G401.6 (cell line): ENCODE data around the gene PRKCD.

Experiments used
- FAIRE-seq: peaks from 2 replicates; lab custom pipeline; 2012; peaks lifted over from hg19 to GRCh38; lab: Jason Lieb, UNC

Gene PRKCD

DNA sequence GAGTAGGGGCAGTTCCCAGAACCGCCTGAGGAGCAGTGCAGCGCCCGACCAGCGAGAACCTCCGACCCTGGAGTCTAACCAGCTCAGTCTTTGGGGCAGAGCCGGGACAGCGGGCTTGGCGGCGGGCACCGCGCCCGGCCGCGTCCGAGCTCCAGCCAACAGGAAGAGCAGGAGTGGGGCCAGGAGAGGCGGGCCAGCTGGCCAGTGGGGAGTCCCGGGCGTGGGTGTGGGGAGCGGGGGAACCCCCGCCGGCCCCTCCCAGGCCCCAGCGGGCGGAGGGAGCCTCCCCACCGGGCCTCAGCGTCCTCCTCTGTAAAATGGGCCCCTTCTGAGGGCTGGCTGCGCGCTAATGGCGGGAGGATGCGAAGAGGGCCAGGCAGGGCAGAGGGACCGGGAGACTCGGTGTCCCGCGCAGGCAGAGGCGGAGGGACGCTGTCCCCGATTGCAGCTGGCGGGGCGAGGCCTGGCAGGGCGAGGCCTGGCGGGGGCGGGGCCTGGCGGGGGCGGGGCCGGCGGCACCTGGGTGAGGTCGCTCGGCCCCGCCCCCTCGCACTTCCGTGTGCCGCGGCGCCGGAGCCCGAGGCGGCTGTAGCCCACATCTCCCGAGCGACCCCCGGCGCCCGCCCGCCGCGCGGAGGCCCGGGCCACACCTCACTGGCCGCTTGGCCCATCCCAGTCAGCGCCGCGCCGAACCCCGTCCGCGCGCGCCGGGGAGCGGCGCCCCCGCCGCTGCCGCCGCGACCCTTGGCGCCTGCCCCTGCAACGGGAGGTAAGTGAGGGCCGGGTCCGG lies at the start of gene PRKCD:
PRKCD (plus strand) TSS at position 550 of the 790 bp plus-strand sequence. CDS start 17,214 bp downstream, outside the sequence.
- FAIRE-seq: no peak

GRCh38 chr3:53111822-53112221 lies 49.2 kb upstream of the PRKCD start:
- FAIRE-seq: no peak

DNA sequence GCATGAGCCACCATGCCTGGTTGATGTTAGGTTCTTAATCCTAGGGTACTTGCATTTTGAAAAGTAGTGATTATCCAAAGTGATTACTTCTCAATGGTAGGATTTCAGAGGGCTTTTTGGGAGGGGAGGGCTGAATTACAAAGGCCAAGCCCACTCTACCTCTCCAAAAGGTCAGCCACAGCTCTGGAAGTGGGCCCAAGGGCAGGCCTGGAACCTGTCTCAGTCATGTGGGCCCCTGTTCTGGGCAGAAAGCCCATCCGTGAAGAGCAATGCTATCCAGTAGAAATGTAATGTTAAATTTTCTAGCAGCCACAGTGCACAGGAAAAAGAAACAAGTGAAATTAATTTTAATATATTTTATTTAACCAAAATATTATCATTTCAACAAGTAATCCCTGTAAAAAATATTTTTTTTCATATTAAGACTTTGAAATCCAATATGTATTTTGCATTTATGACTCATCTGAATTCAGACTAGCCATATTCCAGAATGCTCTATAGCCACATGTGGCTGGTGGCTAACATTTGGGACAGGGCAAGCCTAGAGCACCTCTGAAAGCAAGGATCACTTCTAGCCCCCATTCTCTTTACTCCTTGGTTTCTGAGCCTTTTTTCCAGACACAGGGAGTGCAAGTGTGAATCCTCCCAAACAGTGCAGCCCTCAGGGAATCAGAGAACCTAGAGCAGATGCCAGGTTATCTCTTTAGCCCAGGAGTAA lies 47.6 kb upstream of the PRKCD start:
- FAIRE-seq: no peak

DNA sequence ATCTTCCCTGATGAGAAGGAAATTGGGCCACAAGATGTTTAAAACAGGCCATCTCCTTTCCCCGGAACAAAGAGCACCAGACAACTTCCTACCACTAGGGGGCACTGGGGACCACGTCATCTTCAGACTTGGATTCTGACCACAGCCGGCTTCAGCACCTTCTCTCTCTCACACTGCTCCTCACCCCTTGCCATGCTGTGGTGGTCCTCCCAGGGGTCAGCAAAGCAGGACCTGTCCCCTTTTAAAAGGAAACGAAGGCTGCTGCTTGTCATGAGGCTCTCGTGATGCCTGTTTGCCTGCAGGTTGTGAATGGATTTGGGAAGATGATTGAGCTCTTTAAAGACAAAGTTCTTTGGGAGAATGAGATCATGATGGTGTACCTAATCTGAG lies 47.0 kb upstream of the PRKCD start:
- FAIRE-seq: peak; percentile 59

- FAIRE-seq: no peak
Measured at GRCh38 chr3:53114412-53115074, 46.5 kb upstream of the PRKCD start.

- FAIRE-seq: no peak
Measured at GRCh38 chr3:53116956-53117355, 44.1 kb upstream of the PRKCD start.

GRCh38 chr3:53120336-53120735 lies 40.7 kb upstream of the PRKCD start:
- FAIRE-seq: no peak

GRCh38 chr3:53122255-53122932 lies 38.6 kb upstream of the PRKCD start:
- no peak for FAIRE-seq

GRCh38 chr3:53122933-53123305 lies 38.1 kb upstream of the PRKCD start:
- FAIRE-seq: no peak

GRCh38 chr3:53123510-53123909 lies 37.5 kb upstream of the PRKCD start:
- FAIRE-seq: no peak

DNA sequence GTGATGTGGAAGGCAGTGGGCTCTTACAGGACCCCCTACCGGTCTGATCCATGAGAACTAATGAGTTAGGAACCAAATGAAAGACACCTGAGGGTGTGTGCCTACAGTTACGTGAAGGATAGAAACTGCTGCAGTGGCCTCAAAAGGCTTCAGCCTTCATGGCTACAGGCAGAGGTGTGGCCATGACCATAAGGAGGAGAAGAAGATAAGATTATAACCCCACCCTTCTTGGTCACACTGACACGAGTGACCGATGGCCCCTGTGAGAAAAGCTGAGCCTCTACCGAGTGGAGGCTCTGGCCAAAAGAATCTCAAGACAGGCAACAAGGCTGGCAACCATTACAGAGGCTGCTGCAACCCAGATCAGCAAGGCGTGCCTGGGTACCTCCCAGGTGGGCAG lies 37.1 kb upstream of the PRKCD start:
- no peak for FAIRE-seq

- no peak for FAIRE-seq
Measured at GRCh38 chr3:53126601-53127000, 34.4 kb upstream of the PRKCD start.

GRCh38 chr3:53129344-53129743 lies 31.7 kb upstream of the PRKCD start:
- no peak for FAIRE-seq

DNA sequence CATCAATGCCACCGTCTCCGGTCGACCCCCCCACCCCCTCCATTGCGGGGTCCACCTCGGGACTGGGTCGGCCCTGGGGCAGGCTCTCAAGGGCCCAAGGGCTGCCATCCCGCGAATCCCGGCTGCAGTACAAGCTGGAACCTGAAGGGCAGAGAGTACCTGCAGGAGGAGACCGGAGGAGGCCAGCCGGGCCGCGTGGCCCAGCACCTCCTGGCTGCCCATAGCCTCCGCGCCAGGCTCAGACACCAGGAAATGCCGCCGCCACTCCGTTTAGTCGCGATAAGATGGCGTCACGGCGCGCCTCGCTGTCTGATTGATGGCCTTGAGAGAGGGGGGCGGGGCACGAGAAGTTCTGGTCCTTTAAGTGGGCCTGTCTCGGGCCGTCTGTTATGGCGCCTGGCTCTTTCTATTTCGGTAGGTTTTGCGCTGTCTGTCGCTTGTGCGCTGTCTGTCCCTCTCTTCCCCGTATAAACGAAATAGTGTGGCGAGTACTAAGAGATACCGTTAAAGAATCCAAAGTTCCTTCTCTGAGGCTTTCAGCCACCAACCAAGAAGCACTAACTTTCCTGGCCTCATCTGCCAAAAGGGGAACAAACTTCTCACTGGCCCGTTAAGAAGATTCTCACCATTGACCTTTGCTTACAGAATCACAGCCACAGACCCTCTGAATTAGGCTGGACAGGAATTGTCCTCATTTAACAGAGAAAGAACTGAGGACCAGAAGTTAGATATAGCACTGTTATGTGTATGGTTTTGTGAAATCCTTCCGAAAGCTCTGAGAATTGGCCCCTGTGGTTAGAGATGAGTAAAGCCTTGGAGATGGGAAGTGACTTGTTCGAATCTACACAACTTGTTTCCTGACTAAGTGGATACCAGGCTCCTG lies 30.6 kb upstream of the PRKCD start, which contains the start of gene RFT1:
RFT1 (minus strand) TSS at position 257 of the 883 bp plus-strand sequence; CDS start at position 222, 35 bp downstream.
- peak; percentile 86 for FAIRE-seq

GRCh38 chr3:53131096-53131495 lies 29.9 kb upstream of the PRKCD start:
- no peak for FAIRE-seq

GRCh38 chr3:53132347-53132746 lies 28.7 kb upstream of the PRKCD start:
- no peak for FAIRE-seq

- no peak for FAIRE-seq
Measured at GRCh38 chr3:53134631-53135232, 26.3 kb upstream of the PRKCD start.

GRCh38 chr3:53137221-53137620 lies 23.8 kb upstream of the PRKCD start:
- FAIRE-seq: no peak

- FAIRE-seq: no peak
Measured at GRCh38 chr3:53137835-53138446, 23.1 kb upstream of the PRKCD start.
